HG02970 (cell line): ENCODE measurements around the gene DBNDD2.

ENCODE experiments used
- ATAC-seq: cut with Tn5 transposase; IDR thresholded peaks from one replicate; pipeline ENCODE4 v1.9.1; 2021; ENCODE audit warnings: mild to moderate bottlenecking, moderate library complexity, moderate number of reproducible peaks; ENCODE audit not compliant: unreplicated experiment, low FRiP score

DBNDD2 gene

DNA sequence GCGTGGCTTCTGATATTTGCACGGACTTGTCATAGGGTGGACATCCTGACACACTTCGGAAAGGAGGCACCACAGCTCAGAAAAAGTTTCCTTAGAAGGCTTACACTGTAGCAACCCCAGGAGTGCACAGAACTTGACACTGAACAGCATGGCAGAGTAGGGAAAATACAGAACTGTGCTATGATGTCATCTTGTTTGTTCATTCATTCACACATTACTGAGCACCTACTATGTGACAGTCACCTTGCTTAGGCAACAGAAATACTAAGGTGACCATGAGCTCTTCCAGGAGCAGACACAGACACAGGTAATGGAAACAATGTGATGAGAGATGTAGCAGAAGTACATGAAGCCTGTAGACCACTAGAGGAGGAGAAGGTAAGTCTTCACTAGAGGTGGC lies 5.4 kb downstream of the DBNDD2 start:
- ATAC-seq: no peak

GRCh38 chr20:45415822-45416637 lies 7.9 kb downstream of the DBNDD2 start, which contains the start of gene PIGT:
TSS of gene PIGT (plus strand) at chr20:45416141. CDS start at chr20:45416157, 16 bp downstream.
- ATAC-seq: peak; percentile 64

GRCh38 chr20:45416917-45417316 lies 8.8 kb downstream of the DBNDD2 start:
- no peak for ATAC-seq

DNA sequence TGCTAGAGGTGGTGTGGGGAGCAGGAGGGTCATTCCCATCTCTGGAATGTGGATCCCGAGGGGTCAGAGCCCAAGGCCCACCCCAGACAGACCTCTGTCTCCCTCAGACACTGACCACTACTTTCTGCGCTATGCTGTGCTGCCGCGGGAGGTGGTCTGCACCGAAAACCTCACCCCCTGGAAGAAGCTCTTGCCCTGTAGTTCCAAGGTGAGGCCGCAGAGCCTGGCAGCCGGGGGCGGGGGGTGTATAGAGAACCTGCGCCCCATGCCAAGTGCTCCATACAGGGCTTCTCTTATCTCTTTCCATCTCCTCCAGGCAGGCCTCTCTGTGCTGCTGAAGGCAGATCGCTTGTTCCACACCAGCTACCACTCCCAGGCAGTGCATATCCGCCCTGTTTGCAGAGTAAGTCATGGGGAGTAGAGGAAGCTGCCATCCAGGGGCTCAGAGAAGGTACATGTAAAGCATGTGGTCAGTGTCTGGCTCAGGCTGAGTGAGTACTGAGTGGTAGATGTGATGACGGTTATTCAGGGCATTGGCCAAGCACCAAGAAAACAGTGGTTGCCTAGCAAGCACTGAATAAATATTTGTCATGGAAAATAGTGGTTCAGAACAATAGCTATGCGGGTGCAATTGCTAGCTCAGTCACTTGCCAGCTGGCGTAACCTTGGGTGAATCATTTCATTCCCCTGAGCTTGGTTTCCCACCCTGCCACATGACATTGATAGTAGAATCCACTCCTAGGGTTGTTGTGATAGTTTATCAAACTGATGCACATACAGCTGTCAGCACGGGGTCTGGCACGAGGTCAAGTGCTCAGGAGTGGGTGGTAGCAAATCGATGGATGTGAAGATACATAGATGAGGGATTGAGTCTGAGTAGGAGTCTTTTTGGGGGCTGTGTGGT lies 11.4 kb downstream of the DBNDD2 start:
- peak; percentile 53 for ATAC-seq

DNA sequence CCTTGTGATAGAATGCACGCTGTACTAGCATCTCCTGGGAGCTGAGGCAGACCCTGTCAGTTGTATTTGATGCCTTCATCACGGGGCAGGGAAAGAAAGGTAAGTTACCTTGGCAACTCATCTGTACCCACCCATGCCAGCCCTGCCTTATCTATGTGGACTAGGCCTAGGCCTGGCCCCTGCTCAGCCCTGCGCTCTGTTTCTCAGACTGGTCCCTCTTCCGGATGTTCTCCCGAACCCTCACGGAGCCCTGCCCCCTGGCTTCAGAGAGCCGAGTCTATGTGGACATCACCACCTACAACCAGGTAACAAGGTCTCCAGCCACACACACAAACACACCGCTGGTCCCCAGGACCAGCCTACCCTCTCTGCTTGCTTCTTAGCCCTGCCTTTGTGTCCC lies 12.0 kb downstream of the DBNDD2 start:
- no peak for ATAC-seq

GRCh38 chr20:45423700-45424099 lies 15.6 kb downstream of the DBNDD2 start:
- no peak for ATAC-seq

- ATAC-seq: no peak
Observed at GRCh38 chr20:45425561-45425960, 17.5 kb downstream of the DBNDD2 start.

DNA sequence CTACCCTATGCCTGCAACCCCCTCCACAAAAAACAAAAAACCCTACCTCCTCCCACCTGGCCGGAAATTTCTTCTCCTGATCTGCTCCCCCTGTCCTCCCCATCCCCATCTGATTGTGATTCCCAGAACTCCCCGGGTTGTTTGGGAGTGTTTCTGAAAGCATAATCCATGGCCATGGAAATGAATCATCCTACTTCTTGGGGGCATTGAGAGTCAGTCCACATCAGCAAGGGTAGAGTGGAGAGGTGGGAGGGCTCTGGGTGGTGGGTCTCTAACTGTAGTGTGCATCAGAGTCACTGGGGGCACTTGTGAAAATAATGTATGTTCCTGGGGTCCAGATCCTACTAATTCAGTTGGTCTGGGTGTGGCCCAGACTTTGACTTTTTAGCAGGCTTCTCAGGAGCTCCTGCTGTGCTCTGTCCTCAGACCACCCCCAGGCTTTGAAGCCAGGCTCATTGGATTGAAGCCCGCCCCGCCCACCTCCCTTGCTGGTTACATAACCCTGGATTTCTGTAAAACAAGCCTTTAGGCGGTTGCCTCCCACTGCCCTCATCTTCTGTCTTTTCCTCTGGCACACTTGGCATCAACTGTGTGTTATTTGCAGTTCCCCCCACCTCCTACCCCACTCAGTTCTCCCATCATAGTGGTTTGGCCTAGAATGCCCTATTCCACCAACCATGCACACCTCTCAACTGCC lies 18.4 kb downstream of the DBNDD2 start:
- ATAC-seq: no peak

GRCh38 chr20:45427236-45428149 lies 19.4 kb downstream of the DBNDD2 start:
- no peak for ATAC-seq

- no peak for ATAC-seq
Observed at GRCh38 chr20:45429618-45430017, 21.5 kb downstream of the DBNDD2 start.

DNA sequence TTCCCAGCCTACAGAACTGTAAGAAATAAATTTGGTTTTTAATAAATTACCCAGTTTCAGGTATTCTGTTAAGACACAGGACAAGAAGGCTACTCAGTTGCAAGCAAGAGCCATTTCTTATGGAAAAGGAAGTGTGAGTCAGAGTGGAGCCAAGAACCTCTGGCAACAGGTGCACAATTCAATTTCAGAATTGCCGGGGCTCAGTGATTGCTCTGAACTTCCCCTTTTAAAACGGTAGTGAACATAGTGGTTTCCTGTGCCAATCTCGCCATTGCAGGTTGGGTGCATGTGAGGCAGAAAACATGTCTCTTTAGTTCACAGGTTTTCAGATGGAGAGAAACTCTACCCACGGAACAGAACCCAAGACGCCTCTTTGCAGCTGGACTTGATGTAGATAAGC lies 24.2 kb downstream of the DBNDD2 start:
- no peak for ATAC-seq

DNA sequence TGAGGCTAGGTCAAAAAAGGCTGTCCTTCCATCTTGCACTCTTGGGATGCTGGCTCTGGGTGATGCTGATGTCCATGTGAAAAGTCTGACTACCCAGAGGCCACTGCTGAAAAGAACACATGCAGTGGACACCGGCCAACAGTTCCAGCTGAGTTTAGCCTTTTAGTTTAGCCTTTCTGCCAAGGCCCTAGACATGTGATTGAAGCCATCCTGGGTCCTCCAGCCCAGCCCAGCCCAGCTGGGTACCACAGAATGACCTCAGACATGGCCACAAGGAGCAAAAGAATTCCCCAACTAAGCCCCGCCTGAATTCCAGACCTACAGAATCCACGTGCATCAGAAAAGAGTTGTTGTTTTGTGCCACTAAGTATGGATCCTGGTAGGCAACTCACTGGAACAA lies 25.2 kb downstream of the DBNDD2 start:
- no peak for ATAC-seq

DNA sequence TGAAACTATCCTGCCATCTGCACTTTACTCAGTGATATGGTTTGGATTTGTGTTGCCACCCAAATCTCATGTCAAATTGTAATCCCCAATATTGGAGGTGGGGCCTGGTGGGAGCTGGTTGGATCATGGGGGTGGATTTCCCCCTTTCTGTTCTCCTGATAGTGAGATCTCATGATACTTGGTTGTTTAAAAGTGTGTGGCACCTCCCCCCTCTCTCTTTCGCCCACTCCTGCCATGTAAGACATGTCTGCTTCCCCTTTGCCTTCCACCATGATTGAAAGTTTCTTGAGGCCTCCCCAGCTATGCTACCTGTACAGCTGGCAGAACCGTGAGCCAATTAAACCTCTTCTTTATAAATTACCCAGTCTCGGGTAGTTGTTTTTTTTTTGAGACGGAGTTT lies 25.9 kb downstream of the DBNDD2 start:
- ATAC-seq: no peak

GRCh38 chr20:45436732-45437485 lies 28.8 kb downstream of the DBNDD2 start:
- ATAC-seq: no peak

DNA sequence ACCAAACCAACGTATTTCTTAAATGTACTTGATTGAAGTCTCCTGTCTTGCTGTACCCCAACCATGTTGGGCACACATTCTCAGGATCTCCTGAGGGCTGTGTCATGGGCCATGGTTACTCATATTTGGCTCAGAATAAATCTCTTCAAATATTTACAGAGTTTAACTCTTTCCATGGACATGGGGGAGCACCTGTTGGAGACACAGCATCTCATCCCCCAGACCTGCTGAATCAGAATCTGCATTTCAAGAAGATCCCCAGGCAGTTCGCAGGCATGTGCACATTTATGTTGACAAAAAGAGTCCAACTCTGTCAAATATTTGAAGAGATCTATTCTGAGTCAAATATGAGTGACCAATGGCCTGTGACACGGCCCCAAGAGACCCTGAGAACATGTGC lies 32.3 kb downstream of the DBNDD2 start:
- ATAC-seq: no peak

- no peak for ATAC-seq
Observed at GRCh38 chr20:45440891-45441685, 33.0 kb downstream of the DBNDD2 start.

GRCh38 chr20:45441746-45442145 lies 33.7 kb downstream of the DBNDD2 start:
- ATAC-seq: no peak

DNA sequence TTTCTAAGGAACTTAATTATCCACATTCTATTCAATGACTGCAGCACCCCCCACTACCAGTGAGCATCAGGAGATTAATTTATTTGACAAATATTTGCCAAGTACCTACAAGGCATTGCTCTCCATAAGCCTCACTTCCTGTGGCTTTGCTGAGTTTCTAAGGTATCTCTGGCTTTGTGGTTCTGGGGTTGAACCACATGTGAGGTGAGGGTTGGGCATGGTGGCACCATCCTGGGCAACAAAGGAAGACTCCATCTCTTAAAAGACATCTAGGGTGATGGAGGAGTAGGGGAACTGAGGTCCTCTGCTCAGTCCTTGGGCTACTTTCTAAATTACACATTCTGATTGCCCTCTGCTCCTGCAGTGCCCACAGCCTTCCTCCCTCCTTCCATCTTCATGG lies 36.0 kb downstream of the DBNDD2 start:
- ATAC-seq: no peak
